Activated CD4-positive, alpha-beta T cell treated with anti-CD3 and anti-CD28 coated beads for 36 hours (primary cell): ENCODE measurements around the gene S100A14. TPM values are rescaled to one million over a fixed set of nuclear protein-coding genes. Genes with fewer than 3 reads are reported as not detected.

Experiments
- ATAC-seq: fragments of 200-7000 bp; cut with Tn5 transposase; one replicate; pipeline ENCODE4 v1.10.0; 2021; ENCODE audit warnings: mild to moderate bottlenecking, moderate library complexity
- CTCF ChIA-PET: fragments of 350-600 bp; sonication (Branson Sonifier 250); formaldehyde crosslinking; loops from one replicate; lab custom pipeline; 2021; ENCODE audit warnings: antibody characterized with exemption; lab: Charles Lee
- POLR2A ChIA-PET: fragments of 350-600 bp; sonication (Branson Sonifier 250); formaldehyde crosslinking; loops from one replicate; lab custom pipeline; 2021; ENCODE audit warnings: antibody characterized with exemption, inconsistent platforms; lab: Charles Lee
- DNase-seq: peaks from one replicate; pipeline ENCODE4 v3.0.0-alpha.2; 2020
- H3K27ac Mint-ChIP-seq: one replicate; pipeline ENCODE4 v1.8.0; 2021; ENCODE audit warnings: mixed read lengths
- H3K27me3 Mint-ChIP-seq: one replicate; pipeline ENCODE4 v1.8.0; 2021; ENCODE audit warnings: mixed read lengths
- H3K36me3 Mint-ChIP-seq: one replicate; pipeline ENCODE4 v1.8.0; 2021; ENCODE audit warnings: low read depth, mixed read lengths
- H3K4me1 Mint-ChIP-seq: one replicate; pipeline ENCODE4 v1.8.0; 2021; ENCODE audit warnings: mixed read lengths
- H3K4me3 Mint-ChIP-seq: one replicate; pipeline ENCODE4 v1.8.0; 2021; ENCODE audit warnings: mild to moderate bottlenecking, moderate library complexity, mixed read lengths
- H3K9me3 Mint-ChIP-seq: one replicate; pipeline ENCODE4 v1.8.0; 2021; ENCODE audit warnings: low read depth, mixed read lengths
- intact Hi-C, 2 experiments: fragments of 100-400 bp; cut with DNase I in 1 of 2; cut with micrococcal nuclease in 1 of 2; formaldehyde crosslinking; loops; one replicate each; pipeline versions ENCODE4 v1.14.2 to v1.15.1; 2022 to 2024; cut with DNase I, micrococcal nuclease
- total RNA-seq, 2 experiments: library from RNA; stranded (reverse); gene quantifications; one replicate each; pipeline ENCODE4 v1.2.3, GENCODE V29; 2021

The S100A14 gene
- total RNA-seq, 2 experiments from 2014 or later = 0.14 to 0.34 TPM

DNA sequence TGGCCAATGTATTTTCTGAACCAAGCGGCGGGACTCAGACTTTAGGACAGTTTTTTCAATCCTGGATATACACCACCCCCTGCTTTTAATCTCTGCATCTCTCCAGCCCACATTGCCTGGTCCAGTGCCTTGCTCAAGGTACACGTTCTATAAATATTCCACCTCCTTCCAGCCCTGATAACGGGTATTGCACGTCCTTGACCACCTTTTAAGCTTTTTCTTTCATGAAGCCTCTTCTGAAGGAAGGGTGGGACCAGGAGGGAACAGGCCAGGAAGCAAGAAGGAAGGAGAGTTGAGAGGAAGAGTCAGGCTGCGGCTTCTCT is 6.6 kb downstream of the S100A14 start:
- Mint-ChIP-seq H3K36me3 (no peaks in the 10 kb centered on the region), H3K9me3 (no peaks in the 10 kb centered on the region), H3K27ac (no peak overlapping the region), H3K4me1 (no peaks in the 10 kb centered on the region), H3K4me3 (no peak overlapping the region), H3K27me3 (no peaks in the 10 kb centered on the region)
- DNase-seq = no peak
- intact Hi-C loops = loop anchor here in 1 of 2 experiments (10.0 kb wide), 1 partner anchor 255 kb away; the partner anchor contains the start of gene S100A9
- CTCF ChIA-PET = no interaction called here
- no peak for ATAC-seq
- POLR2A ChIA-PET = no interaction called here

GRCh38 chr1:153608742-153609584 is 7.2 kb downstream of the S100A14 start:
- POLR2A ChIA-PET = no interaction called here
- no peak overlapping the region for H3K27ac Mint-ChIP-seq
- CTCF ChIA-PET = interaction anchor here (2.3 to 2.6 kb wide), 2 partner anchors 8 to 98 kb away, joined by 9 to 11 read pairs; no protein-coding TSS in a partner anchor
- ATAC-seq (no peak), DNase-seq (no peak)
- H3K4me1 Mint-ChIP-seq = no peaks in the 10 kb centered on the region
- H3K9me3 Mint-ChIP-seq = no peaks in the 10 kb centered on the region
- no peaks in the 10 kb centered on the region for H3K36me3 Mint-ChIP-seq
- intact Hi-C loops = loop anchor here in 1 of 2 experiments (10.0 kb wide), 1 partner anchor 254 kb away; the partner anchor contains the start of gene S100A9
- H3K27me3 Mint-ChIP-seq = no peaks in the 10 kb centered on the region
- H3K4me3 Mint-ChIP-seq = no peak overlapping the region

DNA sequence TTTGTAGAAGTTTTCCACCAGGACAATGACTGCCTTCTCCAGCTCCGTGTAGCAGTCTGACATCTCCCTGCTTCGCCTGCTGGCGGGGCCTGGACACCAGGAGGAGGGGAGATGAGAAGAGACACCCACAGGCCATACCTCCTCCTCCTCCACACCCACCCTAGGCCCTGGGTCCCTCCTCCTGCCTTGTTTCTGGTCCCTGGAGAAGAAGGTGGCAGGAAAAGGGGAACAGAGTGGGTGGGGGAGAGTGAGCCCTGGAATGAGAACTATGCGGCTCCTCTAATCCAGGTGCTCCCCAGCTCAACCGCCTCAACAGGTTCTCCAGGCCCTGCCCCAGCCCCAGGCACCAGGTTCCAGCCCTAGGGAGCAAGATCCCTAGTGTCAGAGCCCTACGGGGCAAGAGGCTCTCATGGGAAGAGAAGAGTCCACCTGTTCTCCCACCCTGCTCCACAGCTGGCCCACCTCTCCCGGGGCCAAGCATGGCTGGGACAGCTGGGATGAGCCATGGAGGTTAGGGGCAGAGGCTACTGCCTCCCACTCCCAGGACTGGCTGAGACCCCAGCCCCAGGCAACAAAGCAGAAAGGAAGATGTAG is 7.9 kb downstream of the S100A14 start:
- DNase-seq (no peak), ATAC-seq (no peak)
- no peak overlapping the region for H3K27ac Mint-ChIP-seq
- H3K4me3 Mint-ChIP-seq = no peak overlapping the region
- intact Hi-C loops = loop anchor here in 1 of 2 experiments (10.0 kb wide), 1 partner anchor 253 kb away; the partner anchor contains the start of gene S100A9
- POLR2A ChIA-PET = no interaction called here
- no peaks in the 10 kb centered on the region for H3K4me1 Mint-ChIP-seq
- no peaks in the 10 kb centered on the region for H3K36me3 Mint-ChIP-seq
- no peaks in the 10 kb centered on the region for H3K9me3 Mint-ChIP-seq
- H3K27me3 Mint-ChIP-seq = no peaks in the 10 kb centered on the region
- CTCF ChIA-PET = interaction anchor here (0.8 to 2.6 kb wide), 4 partner anchors 9 to 97 kb away, joined by 3 to 11 read pairs (median 7); no protein-coding TSS in a partner anchor

- Mint-ChIP-seq H3K36me3 (no peaks in the 10 kb centered on the region), H3K4me1 (peaks cover 4% of the 10 kb centered on the region), H3K9me3 (no peaks in the 10 kb centered on the region), H3K27me3 (no peaks in the 10 kb centered on the region), H3K27ac (no peak overlapping the region), H3K4me3 (no peak overlapping the region)
- ATAC-seq (no peak), DNase-seq (no peak)
- POLR2A ChIA-PET = no interaction called here
- intact Hi-C loops = loop anchor here in 1 of 2 experiments (10.0 kb wide), 1 partner anchor 253 kb away; the partner anchor contains the start of gene S100A9
- CTCF ChIA-PET = interaction anchor here (0.6 to 2.6 kb wide), 5 partner anchors 8 to 96 kb away, joined by 3 to 11 read pairs (median 5); no protein-coding TSS in a partner anchor
Observed at GRCh38 chr1:153607381-153607780, 8.7 kb downstream of the S100A14 start.

- POLR2A ChIA-PET = no interaction called here
- no peaks in the 10 kb centered on the region for H3K27me3 Mint-ChIP-seq
- CTCF ChIA-PET = interaction anchor here (1.6 to 2.6 kb wide), 3 partner anchors 8 to 95 kb away, joined by 5 to 11 read pairs (median 9); no protein-coding TSS in a partner anchor
- H3K4me3 Mint-ChIP-seq = no peak overlapping the region
- H3K9me3 Mint-ChIP-seq = no peaks in the 10 kb centered on the region
- ATAC-seq (no peak), DNase-seq (no peak)
- peaks cover 5% of the 10 kb centered on the region for H3K4me1 Mint-ChIP-seq
- intact Hi-C loops = loop anchor here in 1 of 2 experiments (10.0 kb wide), 1 partner anchor 251 kb away; the partner anchor contains the start of gene S100A9
- H3K36me3 Mint-ChIP-seq = no peaks in the 10 kb centered on the region
- H3K27ac Mint-ChIP-seq = no peak overlapping the region
Observed at GRCh38 chr1:153606194-153606593, 9.9 kb downstream of the S100A14 start.

- CTCF ChIA-PET = interaction anchor here (1.7 kb wide), 1 partner anchor 20 kb away, joined by 5 read pairs; no protein-coding TSS in a partner anchor
- no peak for ATAC-seq
Observed at GRCh38 chr1:153602749-153603148, 13.4 kb downstream of the S100A14 start.

DNA sequence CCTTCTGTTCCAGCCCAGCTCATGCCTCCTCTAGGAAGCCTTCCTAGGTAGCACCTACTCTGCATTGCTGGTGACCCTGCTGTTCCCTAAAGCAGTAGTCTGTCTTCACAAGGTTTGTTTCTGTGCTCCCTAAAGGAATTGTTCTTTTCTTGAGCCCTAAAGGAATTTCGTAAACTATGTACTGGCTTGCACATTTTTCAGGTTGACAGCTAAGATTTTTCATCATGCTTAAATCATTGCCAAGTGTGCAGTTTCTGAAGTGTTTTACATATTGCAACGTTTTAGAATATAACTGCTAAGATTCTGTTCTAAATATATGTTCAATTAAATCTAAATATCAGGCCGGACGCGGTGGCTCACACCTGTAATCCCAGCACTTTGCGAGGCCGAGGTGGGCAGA is 16.3 kb downstream of the S100A14 start:
- H3K4me3 Mint-ChIP-seq = no peak overlapping the region
- DNase-seq = no peak
- H3K4me1 Mint-ChIP-seq = peaks cover 22% of the 10 kb centered on the region
- no peak overlapping the region for H3K27ac Mint-ChIP-seq
- intact Hi-C loops = loop anchor here in 1 of 2 experiments (10.0 kb wide), 1 partner anchor 245 kb away; the partner anchor contains the start of gene S100A9
- no peaks in the 10 kb centered on the region for H3K27me3 Mint-ChIP-seq
- no peak for ATAC-seq
- CTCF ChIA-PET = no interaction called here
- no peaks in the 10 kb centered on the region for H3K36me3 Mint-ChIP-seq
- POLR2A ChIA-PET = no interaction called here
- H3K9me3 Mint-ChIP-seq = no peaks in the 10 kb centered on the region

More at GRCh38 chr1:153602749-153603148, 13.4 kb downstream of the S100A14 start:
- Mint-ChIP-seq H3K27ac (no peak overlapping the region), H3K27me3 (no peaks in the 10 kb centered on the region), H3K9me3 (no peaks in the 10 kb centered on the region), H3K36me3 (no peaks in the 10 kb centered on the region), H3K4me1 (peaks cover 13% of the 10 kb centered on the region), H3K4me3 (no peak overlapping the region)
- intact Hi-C loops = loop anchor here in 1 of 2 experiments (10.0 kb wide), 1 partner anchor 248 kb away; the partner anchor contains the start of gene S100A9
- POLR2A ChIA-PET = no interaction called here
- no peak for DNase-seq

DNA sequence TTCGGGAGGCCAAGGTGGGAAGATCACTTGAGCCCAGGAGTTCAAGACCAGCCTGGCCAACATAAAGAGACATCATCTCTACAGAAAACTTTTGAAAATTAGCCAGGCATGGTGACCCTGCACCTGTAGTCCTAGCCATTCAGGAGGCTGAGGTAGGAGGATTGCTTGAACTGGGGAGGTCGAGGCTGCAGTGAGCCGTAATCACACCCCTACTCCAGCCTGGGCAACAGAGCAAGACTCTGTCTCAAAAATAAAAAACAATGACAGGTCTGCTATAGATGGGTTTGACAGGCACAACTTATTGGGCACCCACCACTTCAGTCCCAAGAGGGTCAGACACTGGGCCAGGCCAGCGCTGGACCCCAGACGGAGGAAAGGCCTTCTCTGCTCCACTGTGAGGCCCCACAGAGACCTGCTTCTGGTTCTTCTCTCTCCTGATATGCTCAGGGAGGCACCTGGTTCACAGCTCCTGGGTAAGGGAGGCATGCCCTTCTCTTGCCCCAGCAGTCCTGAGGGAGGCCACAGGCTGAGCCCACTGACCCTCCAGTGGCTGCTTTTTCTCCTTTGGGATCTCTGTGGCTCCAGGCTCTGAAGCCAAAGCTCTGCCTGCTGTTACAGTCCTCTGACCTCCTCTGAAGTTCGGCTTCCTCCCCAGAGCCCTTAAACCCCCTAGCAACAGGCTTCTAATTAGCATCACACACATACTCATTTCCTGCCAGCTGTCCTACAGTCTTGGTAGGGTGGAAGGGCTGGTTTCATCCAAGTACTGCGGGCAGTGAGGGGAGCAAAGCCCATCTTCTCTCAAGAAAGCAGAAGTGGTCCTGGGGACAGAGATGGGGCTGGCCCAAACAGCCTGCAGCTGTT is 17.6 kb downstream of the S100A14 start:
- ChIA-PET POLR2A (no interaction called here), CTCF (interaction anchor here (0.6 to 1.5 kb wide), 10 partner anchors 9 to 1603 kb away, joined by 3 to 7 read pairs (median 3); no protein-coding TSS in a partner anchor)
- Mint-ChIP-seq H3K36me3 (no peaks in the 10 kb centered on the region), H3K4me1 (peaks cover 22% of the 10 kb centered on the region), H3K27me3 (no peaks in the 10 kb centered on the region), H3K4me3 (no peak overlapping the region), H3K9me3 (no peaks in the 10 kb centered on the region), H3K27ac (peak overlapping the region; percentile 59)
- DNase-seq (peak; percentile 32), ATAC-seq (peak; percentile 72)
- intact Hi-C loops = no loop called here

DNA sequence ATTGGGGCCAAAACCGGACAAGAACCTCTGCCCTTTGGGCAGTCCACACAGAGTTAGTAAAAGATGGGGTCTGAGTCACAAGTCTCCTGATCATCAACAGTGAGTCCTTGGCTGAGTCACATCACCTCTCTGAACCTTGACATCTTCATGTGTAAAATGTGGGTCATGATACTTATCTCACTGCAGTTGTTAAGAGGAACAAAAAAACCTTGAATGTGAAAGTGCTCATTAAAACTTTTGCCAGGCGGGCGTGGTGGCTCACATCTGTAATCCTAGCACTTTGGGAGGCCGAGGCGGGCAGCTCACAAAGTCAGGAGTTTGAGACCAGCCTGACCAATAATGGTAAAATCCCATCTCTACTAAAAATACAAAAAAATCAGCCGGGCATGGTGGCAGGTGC is 18.9 kb downstream of the S100A14 start:
- no peaks in the 10 kb centered on the region for H3K9me3 Mint-ChIP-seq
- ATAC-seq (peak; percentile 98), DNase-seq (peak; percentile 51)
- no peaks in the 10 kb centered on the region for H3K36me3 Mint-ChIP-seq
- peaks cover 17% of the 10 kb centered on the region for H3K4me1 Mint-ChIP-seq
- H3K27me3 Mint-ChIP-seq = no peaks in the 10 kb centered on the region
- POLR2A ChIA-PET = no interaction called here
- H3K4me3 Mint-ChIP-seq = no peak overlapping the region
- peak overlapping the region; percentile 63 for H3K27ac Mint-ChIP-seq
- intact Hi-C loops = loop anchor here in 1 of 2 experiments (1.0 kb wide), 1 partner anchor 24 kb away; no protein-coding TSS in a partner anchor
- CTCF ChIA-PET = interaction anchor here (0.7 to 1.5 kb wide), 4 partner anchors 10 to 95 kb away, joined by 3 to 5 read pairs (median 3); no protein-coding TSS in a partner anchor

GRCh38 chr1:153592748-153593147 is 23.4 kb downstream of the S100A14 start:
- H3K9me3 Mint-ChIP-seq = no peaks in the 10 kb centered on the region
- intact Hi-C loops = no loop called here
- ATAC-seq (no peak), DNase-seq (no peak)
- CTCF ChIA-PET = interaction anchor here (1.1 to 1.4 kb wide), 5 partner anchors 11 to 90 kb away, joined by 3 to 6 read pairs (median 5); no protein-coding TSS in a partner anchor
- H3K27ac Mint-ChIP-seq = no peak overlapping the region
- no peak overlapping the region for H3K4me3 Mint-ChIP-seq
- H3K27me3 Mint-ChIP-seq = no peaks in the 10 kb centered on the region
- peaks cover 9% of the 10 kb centered on the region for H3K4me1 Mint-ChIP-seq
- POLR2A ChIA-PET = no interaction called here
- H3K36me3 Mint-ChIP-seq = no peaks in the 10 kb centered on the region
